A172 (cell line): Measurements from ENCODE around the gene C19orf25. TPM values are rescaled to one million over a fixed set of nuclear protein-coding genes. Genes with fewer than 3 reads are reported as not detected.
A peak's percentile ranks its signal among the peaks of the same experiment; 100 is the strongest.
"Not testable (repeated sequence)": the region's sequence is repeated elsewhere in the genome, so short reads cannot be mapped to it uniquely, and the experiment has no call there.

Experiments used
- DNase-seq: peaks from one replicate; pipeline ENCODE4 v3.0.0-alpha.2; 2015; ENCODE audit warnings: low spot score
- total RNA-seq: library from RNA; depleted of rRNA; stranded (reverse); fragments of >200 nt; shearing (Covaris generic); gene quantifications from 2 replicates; pipeline ENCODE4 v1.2.3, GENCODE V29; 2014

The C19orf25 gene
- total RNA-seq, 1 experiment from 2014 or later: 44.0 TPM

DNA sequence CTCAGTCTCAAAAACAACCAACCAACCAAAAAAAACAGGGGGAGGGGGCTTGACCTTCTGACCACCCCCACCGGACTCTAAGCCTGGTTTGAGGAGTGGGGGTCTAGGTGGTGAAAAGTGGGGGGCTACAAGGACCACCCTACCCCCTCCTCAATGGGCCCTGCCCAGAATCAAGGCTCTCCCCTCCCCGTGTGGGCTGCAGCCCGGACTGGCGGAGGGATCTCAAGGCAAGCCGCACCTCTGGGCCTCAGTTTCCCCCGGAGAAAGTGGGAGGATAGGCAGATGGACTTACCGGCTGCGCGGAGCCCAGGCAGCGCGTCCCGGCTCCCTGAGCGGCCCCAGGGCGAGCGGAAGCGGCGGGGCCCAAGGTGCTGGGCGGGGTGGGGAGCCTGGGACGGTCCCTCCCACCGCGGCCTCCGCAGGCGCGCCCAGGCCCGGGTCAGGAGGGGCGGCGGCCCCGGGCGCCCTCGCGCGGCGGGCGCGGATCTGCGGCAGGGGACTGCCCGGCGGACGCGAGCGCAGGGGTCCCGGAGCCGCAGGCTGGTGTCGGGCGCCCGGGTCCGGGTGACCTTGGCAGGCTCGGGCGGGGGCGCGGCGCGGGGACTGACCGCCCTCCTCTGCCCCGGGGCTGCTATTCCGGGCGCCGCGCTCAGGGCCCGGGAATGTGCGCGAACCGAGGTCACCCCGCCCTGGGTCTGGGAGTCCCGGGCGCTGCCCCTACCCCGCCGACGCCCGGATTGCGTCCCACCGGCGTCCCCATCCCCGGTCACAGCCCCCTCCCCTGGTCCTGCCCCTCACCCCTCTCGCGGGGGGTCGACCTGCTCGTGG, 33.9 kb upstream of the C19orf25 start, which contains the start of gene ADAMTSL5:
TSS of gene ADAMTSL5 (minus strand) at position 349 of the 828 bp plus-strand sequence. CDS start 2,076 bp downstream, outside the sequence.
- DNase-seq: peak; percentile 48

DNA sequence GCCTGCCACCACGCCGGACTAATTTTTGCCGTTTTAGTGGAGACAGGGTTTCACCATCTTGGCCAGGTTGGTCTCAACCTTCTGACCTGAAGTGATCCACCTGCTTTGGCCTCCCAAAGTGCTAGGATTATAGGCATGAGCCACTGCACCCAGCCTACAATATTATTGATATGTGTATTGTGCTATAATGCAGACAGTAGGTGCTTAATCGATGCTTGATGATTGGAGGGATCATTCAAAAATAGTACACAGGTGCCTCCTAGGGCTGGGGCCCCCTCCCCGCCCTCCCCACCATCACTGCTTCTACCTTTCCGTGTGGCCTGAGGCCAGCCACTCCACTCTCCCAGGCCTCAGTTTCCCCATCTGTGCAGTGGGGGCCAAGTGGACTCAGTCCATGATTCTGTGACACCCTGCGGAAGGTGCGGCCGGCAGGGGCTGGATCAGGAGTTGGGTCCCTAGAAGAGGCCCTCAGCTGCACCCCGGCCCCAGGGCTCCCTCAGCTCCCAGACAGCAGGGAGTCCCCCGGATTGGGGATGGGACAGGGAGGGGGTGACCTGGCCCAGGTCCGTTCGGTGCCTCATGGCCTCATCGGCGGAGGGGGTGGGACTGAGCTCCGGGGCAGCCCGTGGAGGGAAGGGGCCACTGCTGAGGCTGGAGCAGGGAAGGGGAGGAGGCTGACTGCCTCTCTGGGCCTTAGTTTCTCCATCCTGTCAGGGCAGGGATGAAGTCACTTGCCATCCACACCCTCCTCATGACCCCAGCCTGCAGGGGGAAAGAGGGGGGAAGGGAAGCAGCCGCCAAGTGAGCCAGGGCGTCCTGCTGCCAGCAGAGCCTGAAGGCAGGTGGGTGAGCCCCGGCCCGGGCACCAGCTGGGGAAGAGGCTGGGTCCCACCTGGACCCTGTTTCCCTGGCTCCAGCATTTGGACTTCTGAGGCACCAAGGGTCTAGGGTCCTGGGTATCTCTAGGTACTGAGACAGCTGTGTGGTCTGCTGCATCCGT, 32.6 kb upstream of the C19orf25 start:
- DNase-seq: no peak

DNA sequence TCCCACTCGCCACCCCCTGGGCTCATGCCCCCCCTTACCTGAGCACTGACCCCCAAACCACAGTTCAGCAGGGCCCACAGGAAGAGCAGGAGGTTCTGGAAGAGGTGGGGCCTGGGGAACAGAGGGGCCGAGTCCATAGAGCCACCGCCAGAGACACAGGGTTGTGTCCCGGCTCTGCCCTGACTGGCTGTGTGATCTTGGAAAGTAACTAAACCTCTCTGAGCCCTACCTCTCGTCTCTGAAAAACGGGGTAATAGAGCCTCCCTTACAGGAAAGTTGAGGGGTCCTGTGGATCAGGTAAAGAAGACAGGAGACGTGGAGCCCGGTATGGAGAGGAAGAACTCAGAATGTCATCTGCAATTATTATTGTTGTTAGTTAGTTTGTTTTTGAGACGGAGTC, 31.8 kb upstream of the C19orf25 start:
- no peak for DNase-seq

DNA sequence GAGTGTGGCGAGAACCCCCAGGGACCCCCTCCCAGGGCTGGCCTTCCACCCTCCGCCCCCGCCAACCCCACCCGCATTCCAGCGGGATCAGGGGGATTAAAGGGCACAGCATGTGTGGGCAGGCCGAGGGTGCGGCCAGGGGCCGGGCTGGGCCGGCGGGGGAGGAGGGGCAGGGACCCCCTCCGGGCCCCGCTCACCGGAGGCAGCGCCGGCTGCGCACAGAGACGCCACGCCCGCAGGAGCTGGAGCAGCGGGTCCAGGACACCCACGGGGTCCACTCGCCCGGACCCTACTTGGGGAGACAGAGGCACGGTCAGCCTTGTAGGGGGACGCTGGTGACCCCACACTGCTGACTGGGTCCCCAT, 31.4 kb upstream of the C19orf25 start:
- no peak for DNase-seq

DNA sequence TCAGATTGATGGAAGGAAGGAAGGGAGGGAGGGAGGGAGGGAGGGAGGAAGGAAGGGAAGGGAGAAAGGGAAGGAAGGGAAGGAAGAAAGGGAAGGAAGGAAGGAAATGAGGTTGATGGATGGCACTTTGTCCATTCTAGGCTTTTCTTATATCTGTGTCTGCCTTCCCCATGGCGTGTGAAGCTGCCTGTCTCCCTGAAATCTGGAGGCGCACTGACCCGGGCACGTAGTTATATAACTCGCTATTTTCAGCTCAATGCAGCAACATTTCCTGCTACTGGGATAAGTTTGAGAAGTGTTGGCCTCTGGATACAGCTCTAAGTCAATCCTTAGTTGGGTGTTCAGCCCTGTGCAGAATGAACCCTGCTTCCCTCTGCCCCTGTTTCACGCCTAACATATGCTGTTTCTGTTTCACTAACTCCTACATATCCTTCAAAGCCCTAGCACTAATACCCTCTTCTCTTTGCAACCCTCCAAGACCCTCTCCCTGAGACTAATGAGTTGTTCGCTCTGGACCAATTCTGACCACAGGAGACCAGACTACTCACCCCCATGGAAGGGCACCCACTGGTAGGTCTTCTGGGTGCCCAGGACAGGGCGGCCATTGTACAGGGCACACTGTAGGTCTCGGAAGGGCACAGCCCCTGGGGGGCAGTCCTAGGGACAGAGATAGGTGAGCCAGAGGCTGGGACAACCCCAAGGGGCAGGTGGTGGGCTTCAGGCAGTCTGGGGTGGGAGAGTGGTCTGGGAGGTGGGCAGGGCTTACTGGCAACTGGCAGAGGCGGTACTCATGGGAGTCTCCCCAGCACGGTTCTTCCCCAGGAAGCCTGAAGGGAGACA, 30.8 kb upstream of the C19orf25 start:
- DNase-seq: no peak

DNA sequence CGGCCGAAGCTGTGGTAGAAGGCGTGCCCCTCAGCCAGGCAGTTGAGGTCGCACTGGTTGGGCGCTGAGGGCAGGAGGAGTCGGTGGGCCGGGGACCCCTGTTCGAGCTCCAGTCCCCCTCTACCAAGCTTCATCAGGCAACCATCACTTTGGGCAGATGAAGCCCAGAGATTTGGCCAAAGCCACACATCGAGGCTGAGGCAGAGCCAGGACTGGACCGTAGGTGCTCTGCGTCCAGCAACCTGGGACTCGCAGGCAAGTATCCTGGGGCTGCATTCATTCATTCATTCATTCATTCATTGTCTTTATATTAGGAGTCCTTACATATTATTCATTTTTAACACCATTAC, 29.5 kb upstream of the C19orf25 start:
- no peak for DNase-seq

DNA sequence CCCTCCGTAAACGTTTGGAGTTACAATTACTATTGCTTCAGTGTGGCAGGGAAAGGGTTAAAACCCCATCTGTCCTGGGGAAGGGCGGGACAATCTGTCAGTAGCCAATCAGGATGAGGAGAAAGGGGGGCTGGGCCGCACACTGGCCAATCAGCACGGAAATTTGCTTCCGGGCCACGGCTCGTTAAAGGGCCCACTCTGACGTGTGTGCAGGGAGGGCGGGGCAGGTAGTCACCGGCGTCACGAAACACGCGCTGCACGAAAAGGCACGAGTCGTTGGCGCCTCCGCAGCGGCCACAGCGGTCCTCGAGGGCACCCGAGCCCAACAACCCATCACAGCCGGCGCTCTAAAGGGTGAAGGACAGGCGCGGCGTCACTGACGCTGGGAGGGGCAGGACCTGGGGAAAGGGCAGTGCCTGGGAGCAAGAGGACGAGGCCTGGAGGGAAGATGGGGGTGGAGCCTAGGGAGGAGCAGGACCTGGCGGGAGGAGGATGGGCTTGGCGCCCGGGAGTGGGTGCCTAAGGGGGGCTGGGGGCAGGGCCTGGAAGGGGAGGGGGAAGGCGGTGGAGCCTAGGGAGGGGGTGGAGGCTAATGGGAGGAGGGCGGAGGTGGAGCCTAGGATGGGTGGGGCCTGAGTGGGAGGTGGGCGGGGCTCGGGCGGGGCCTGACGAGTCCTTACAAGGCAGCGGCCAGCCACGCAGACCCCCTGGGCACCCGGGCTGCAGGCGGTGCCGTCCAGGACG, 28.9 kb upstream of the C19orf25 start:
- peak; percentile 96 for DNase-seq

DNA sequence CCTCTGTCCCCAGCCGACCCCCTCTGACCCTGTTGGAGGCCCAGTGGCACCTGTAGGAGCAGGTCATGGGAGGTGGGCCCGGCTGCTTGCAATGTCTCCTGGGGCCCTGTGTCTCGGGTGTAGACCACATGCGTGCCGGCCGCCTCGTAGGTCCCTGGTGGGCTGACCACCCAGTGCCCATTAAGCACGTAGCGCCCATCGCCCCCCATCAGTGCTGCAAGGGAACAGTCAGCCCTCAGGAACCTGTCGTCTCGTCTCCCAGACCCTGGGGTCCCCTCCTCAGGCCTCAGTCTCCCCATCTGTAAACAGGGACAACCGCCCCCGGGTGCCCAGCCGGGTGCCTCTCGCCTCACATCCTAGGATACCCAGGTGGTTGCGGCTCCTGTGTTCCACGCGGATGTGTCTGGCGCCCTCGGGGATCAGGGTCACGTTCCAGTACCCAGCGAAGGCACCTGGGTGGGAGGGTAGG, 28.2 kb upstream of the C19orf25 start:
- DNase-seq: no peak

DNA sequence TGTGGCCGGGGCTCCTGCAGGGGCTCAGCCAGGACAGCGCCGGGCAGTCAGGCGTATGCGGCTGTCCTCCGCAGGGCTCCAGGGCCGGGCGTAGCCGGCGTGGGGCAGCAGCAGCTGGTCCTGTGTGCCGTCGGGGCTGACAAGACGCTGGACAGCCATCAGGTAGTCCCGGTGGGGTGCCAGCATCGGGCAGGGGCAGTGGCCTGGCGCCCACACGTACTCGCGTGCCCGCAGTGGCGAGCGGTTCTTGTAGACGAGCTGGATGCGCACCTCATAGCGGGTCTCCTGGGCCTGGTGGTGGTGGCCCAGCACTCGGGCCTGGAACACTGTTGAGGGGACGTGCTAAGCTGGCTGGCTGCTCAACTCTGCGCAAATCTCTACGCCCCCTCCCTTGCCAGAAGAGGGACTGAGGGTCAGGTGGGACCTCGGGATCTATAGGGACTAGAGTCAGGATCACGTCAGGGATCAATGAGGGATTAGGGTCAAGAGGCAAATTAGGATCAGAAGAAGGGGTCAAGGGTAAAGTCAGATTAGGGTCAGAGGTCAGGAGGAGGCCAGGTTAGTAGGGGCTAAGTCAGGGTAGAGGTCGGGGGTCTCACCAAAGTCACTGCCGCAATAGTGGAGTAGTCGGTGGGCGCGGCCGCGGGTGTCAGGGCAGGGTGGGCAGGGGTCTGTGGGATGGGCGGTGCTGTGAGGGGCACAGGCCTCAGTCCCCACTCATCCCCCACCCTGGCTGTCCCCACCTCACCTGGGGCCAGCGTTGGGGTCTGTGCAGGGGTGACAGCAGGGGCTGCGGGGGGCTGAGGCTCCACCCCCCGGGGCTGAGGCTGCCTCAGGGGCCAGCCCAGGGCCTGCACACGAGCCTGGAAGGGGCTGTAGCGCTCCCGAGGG, 27.2 kb upstream of the C19orf25 start:
- no peak for DNase-seq

DNA sequence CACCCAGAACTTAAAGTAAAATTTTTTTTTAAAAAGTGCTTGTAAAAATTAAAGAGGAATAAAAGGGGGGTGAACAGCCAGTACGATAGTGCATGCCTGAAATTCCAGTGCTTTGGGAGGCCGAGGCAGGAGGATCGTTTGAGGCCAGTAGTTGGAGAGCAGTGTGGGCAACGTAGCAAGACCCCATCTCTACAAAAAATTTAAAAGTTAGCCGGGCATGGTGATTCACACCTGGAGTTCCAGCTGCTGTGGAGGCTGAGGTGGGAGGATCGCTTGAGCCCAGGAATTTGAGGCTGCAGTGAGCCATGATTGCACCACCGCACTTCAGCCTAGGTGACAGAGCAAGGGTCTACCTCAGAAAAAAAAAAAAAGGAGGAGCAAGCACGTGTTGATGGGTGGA, 26.0 kb upstream of the C19orf25 start:
- no peak for DNase-seq

DNA sequence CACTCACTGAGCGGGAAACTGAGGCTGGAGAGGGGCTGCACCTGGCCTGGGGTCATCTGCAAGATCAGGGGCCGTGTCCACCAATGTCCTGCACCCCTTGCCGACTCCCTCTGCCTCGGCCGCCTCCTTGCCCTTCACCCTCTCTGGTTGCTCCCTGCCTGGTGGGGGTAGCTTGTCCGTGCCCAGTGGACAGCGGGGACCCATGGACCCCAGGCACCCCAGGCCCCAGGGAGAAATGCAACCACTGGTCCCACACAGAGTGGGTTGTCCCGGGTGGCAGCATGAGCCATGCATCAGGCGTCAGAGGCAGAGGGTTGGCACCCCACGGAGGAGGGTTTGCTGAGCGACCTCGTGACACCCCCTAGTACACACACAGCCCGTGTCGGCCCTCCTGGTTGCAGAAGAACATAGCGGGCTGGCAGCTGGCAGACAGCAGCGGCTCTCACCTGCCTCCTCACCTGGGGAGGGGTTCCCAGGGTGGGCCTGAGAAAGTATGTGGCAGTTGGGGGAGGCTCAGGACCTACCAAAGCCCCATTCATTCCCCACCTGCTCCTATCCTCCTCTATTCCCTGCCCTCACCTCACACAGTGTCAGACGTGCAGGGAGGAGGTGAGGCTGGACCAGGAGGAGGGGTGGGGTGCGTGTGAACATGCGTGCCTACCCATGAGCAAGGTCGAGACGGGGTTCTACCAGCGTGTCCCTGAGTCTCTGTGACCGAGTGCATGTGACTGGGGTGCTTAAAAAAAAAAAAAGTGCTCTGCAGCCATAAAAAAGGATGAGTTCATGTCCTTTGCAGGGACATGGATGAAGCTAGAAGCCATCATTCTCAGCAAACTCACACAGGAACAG, 25.1 kb upstream of the C19orf25 start:
- DNase-seq: no peak

DNA sequence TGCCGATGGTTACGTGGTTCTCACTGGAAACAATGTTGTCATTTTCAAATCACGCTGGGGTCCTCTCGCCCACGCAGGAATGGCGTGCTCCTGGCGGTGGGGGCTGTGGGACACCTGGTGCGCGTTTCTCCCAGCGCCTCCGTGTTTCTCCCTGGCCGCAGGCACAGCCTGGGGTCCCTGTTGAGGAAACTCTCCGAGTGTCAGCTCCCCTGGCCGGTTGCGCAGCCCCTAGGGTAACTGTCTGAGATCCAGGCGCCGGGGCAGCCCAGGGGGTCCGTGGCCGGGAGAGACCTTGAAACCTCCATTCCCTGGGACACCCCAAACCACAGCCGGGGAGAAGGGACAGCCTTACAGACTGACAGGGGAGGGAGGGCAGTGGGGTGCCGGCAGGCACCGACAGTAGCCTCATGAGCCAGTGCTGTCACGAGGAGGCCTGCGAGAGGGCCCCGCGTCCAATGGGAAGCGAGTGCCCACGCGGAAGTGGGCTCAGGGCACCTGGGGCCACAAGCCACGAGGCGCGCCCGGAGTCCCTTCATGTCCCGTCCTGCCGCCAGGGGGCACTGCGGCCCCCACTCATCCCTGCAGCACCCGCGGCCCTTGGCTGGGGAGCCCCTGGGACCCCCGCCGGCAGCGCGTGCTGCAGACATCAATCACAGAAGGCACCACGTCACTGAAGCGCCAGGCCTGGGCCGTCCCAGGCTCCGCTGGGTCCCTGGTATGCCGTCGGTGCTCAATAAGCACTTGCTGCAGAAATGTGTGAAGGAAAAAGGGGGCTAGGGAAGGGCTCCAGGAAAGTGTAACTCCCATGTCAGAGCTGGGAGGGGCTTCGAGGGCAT, 24.3 kb upstream of the C19orf25 start:
- DNase-seq: no peak

DNA sequence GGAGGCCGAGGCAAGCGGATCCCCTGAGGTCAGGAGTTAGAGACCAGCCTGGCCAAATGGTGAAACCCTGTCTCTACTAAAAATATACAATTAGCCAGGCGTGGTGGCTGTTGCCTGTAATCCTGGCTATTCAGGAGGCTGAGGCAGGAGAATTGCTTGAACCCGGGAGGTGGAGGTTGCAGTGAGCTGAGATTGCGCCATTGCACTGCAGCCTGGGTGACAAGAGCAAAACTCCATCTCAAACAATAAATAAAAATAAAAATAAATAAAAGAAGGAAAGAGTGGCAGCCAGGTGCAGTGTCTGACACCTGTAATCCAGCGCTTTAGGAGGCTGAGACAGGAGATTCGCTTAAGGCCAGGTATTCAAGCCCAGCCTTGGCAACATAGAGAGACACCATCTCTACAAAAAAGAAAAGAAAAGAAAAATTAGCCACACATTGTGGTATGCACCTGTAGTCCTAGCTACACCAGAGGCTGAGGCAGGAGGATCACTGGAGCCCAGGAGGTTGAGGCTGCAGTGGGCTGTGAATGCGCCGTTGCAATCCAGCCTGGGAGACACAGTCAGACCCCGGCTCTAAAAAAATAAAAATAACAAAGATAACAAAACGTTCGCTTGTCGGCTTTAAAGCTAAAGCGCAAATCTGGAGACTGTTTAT, 23.5 kb upstream of the C19orf25 start:
- no peak for DNase-seq

DNA sequence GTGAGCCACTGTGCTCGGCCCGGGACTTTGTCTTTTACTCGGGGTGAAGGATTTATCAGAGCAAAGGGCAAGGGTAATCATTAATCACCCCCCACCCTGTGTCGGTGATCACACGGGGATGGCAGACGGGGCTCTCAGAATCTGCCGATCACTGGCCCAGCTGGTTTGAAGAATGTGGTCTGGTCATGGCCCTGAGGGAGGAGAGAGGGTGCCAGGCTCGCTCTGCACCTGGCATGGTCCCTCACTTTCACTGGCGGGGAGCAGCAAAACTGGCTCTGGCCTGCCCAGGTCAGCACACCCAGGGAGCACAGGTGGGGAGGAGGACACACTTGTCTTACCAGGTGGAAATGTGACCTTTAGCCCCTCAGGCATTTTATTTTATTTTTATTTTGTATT, 22.2 kb upstream of the C19orf25 start:
- DNase-seq: no peak

DNA sequence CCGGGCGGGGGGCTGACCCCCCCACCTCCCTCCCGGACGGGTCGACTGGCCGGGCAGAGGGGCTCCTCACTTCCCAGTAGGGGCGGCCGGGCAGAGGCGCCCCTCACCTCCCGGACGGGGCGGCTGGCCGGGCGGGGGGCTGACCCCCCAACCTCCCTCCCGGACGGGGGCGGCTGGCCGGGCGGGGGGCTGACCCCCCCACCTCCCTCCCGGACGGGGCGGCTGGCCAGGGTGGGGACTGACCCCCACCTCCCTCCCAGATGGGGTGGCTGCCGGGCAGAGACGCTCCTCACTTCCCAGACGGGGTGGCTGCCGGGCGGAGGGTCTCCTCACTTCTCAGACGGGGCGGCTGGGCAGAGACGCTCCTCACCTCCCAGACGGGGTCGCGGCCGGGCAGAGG, 20.2 kb upstream of the C19orf25 start:
- DNase-seq: not testable (repeated sequence)

DNA sequence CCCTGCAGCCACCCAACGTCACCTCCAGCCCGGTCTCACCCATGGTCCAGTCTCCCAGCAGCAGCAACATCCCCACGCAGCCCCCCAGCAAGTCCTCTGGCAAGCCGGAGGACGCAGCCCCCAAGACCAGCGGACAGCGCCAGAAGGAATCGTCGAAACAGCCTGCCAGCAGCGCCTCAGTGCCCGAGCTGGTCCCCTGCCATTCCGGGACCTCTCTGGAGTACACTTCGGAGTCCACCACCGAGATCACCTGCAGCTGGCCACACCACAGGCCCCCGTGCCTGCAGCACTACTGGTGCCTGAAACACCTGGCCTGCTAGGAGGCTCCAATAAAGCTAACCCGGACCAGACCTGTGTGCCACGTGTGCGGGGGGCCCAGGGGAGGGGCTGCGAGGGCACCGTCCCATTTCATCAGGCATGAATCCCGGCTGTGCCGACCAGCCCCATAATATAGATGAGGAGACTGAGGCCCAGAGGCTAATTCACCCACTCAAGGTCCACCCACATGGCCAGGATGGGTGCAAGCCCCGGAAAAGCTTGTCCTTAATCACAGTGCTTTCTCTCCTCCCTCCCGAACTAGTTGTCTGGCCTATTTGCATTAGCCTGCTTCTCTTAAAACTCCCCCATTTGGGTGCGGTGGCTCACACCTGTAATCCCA, 18.7 kb upstream of the C19orf25 start:
- DNase-seq: no peak
